B cell (primary cell): ENCODE measurements around the gene ACAP1.

Source experiments
- EZH2 ChIP-seq: IDR thresholded peaks from 2 replicates; pipeline ENCODE4 v1.6.1; 2012; ENCODE audit warnings: borderline replicate concordance, low read depth, mild to moderate bottlenecking, moderate library complexity, low read length; ENCODE audit not compliant: insufficient read depth, poor library complexity, severe bottlenecking
- TF ChIP-seq, protein P1 (sequence below): fragments of 200-600 bp; IDR thresholded peaks from one replicate; pipeline ENCODE4 v1.8.0; 2022; ENCODE audit warnings: antibody characterized with exemption, mild to moderate bottlenecking

DNA sequence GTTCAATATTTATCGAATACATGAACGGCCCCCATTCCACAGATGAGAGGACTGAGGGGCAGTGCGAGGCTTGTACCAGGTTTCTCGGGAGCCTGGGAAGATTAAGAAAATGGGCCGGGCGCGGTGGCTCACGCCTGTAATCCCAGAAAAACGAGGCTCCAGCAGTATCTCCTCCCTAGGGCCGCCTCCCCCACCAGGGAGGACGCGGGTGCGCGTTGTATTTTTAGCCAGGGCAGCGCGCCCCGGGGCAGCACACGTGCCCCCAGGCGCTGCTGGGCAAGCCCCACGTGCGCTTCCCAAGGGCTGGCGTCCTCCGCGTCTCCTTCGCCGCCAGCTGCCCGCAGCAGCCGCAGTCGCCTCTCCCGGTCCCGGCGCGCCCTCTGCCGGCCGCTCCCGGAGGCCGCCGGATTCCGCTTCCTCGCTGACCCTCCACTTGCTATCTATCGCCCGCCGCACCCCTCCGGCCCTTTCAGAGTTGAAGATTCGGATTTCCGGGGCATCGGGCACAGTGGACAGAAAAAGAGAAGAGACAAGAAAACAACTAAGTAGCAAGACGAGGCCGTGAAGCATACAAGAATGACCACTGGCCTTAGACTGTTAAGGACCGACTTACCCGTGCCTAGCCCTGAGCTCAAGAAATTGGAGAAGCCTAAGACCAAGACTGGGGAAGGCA, 40.0 kb upstream of the ACAP1 start:
- TF ChIP-seq, protein P1, sequence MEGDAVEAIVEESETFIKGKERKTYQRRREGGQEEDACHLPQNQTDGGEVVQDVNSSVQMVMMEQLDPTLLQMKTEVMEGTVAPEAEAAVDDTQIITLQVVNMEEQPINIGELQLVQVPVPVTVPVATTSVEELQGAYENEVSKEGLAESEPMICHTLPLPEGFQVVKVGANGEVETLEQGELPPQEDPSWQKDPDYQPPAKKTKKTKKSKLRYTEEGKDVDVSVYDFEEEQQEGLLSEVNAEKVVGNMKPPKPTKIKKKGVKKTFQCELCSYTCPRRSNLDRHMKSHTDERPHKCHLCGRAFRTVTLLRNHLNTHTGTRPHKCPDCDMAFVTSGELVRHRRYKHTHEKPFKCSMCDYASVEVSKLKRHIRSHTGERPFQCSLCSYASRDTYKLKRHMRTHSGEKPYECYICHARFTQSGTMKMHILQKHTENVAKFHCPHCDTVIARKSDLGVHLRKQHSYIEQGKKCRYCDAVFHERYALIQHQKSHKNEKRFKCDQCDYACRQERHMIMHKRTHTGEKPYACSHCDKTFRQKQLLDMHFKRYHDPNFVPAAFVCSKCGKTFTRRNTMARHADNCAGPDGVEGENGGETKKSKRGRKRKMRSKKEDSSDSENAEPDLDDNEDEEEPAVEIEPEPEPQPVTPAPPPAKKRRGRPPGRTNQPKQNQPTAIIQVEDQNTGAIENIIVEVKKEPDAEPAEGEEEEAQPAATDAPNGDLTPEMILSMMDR: peak; percentile 93
- no peak for TF ChIP-seq EZH2
